ENCODE measurements around the gene PWP1. TPM values are rescaled to one million over a fixed set of nuclear protein-coding genes. Genes with fewer than 3 reads are reported as not detected.

Gene PWP1
- total RNA-seq, 1 experiment from 2014 or later = 102 TPM

Other genes with a start within 250 kb of the PWP1 start
- gene PRDM4, start 75.3 kb downstream of the PWP1 start, total RNA-seq (2014; rRNA removed; shearing (Covaris generic)) = 24.7 and 27.6 TPM in 2 replicates
- gene ASCL4, start 88.9 kb downstream of the PWP1 start, total RNA-seq (2014; rRNA removed; shearing (Covaris generic)) = not detected in 2 replicates

All from SK-MEL-5 (cell line).